Epithelial cell of esophagus (primary cell): ENCODE measurements around the gene NPTXR.
A peak's percentile ranks its signal among the peaks of the same experiment; 100 is the strongest.
"Not testable (repeated sequence)": the region's sequence is repeated elsewhere in the genome, so short reads cannot be mapped to it uniquely, and the experiment has no call there.

ENCODE experiments used
- DNase-seq: peaks from one replicate; pipeline ENCODE4 v3.0.0; 2010; ENCODE audit warnings: low read depth
- H3K4me3 ChIP-seq: 2 replicates; pipeline ENCODE4 v1.5.1; 2011; ENCODE audit warnings: mild to moderate bottlenecking, low read length, control low read depth
- CTCF ChIP-seq: IDR thresholded peaks from 2 replicates; pipeline ENCODE4 v1.5.1; 2011; ENCODE audit warnings: low read depth, mild to moderate bottlenecking, low read length, control low read depth, inconsistent platforms; ENCODE audit not compliant: insufficient read depth; ENCODE audit errors: missing control alignments

The NPTXR gene

GRCh38 chr22:38819387-38819940 is 24.4 kb downstream of the NPTXR start:
- no peak overlapping the region for H3K4me3 ChIP-seq
- DNase-seq: no peak
- no peak for TF ChIP-seq CTCF

DNA sequence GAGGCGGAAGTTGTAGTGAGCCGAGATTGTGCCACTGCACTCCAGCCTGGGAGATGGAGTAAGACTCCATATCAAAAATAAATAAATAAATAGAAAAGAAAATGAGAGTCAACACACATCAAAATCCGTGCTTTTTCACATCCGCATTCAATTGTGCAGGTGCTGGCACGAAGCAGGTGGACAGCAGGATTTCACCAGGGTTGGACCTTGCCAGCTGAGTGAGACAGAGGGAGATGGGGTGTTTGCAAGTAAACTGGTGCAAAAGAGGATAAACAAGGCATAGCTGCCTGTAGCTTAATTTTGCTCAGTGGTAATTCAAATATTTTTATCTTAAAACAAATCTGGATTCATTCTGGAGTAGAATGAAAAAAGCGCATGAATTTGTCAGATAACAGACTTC is 26.6 kb downstream of the NPTXR start:
- DNase-seq: no peak
- TF ChIP-seq CTCF: no peak
- H3K4me3 ChIP-seq: no peak overlapping the region

DNA sequence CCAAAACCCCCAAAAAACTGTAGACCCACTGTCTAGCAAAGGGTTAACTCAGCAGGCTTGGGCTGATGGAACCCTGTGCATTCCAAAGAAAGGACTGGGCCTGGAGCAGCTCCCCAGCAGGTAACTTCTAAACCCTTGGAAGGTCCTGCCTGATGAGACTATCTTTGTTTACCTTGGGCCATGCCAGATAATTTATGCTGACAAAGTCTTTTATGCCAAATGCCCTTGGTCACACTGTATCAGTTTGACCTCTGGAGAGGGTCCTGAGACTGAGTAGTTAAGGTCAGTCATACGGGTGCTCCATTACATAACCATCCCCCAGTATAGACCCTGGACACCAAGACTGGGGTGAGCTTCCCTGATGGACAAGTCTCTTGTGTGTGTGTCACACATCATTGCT is 28.0 kb downstream of the NPTXR start:
- DNase-seq: no peak
- H3K4me3 ChIP-seq: no peak overlapping the region
- no peak for TF ChIP-seq CTCF

GRCh38 chr22:38811241-38811640 is 32.6 kb downstream of the NPTXR start:
- DNase-seq: no peak
- no peak overlapping the region for H3K4me3 ChIP-seq
- no peak for TF ChIP-seq CTCF

DNA sequence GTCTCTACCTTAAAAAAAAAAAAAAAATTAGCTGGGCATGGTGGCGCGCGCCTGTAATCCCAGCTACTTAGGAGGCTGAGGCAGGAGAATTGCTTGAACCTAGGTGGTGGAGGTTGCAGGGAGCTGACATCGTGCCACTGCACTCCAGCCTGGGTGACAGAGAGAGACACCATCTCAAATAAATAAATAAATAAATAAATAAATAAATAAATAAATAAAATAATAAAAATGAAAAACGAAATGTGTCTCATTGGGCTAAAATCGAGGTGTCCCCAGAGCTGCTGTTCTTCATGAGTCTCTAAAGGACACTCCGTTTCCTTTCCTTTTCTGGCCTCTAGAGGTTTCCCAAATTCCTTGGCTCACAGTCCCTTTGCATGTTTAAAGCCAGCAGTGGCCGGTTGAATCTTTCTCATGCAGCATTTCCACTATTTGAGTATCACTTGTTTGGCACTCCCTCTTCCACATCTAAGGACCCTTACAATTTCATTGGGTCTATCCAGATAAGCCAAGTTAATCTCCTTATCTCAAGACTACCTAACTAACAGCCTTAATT is 38.7 kb downstream of the NPTXR start:
- DNase-seq, H3K4me3 ChIP-seq: not testable (repeated sequence)

GRCh38 chr22:38802671-38803121 is 41.1 kb downstream of the NPTXR start:
- peak; percentile 99 for DNase-seq
- no peak overlapping the region for H3K4me3 ChIP-seq
- TF ChIP-seq CTCF: no peak

DNA sequence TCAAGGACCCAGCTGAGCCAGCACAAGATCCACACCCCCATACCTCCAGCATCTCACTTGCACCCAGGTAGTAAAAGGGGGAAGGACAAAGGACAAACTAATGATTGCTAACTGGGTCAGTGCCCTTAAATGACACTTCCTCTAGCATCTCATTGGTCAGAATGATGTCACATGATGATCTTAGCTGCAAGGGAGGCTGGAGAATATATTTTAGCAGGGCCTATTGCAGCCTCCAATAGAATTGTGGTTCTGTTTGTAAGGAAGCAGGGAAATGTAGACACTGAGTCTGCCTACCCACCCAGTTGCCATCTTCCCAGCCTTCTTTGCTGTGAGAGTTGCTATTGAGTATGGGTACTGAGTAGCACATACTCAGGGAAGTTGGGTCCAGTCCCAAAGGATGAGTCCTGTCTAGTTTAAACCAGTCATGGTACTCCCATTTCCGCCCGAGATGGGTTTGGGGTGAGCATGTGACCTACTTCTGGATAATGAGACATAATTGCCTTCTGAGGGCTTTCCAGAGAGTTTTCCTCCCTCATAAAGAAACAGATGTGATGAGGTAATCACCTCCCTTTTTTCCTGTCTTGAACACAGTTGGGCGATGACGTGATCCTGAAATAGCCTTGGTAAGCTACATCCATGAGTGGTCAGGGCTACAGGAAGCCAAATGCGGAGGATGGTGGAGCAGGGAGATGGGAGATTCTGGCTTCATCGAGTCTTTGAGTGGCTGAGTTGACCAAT is 44.4 kb downstream of the NPTXR start:
- H3K4me3 ChIP-seq: no peak overlapping the region
- peak; percentile 18 for DNase-seq
- TF ChIP-seq CTCF: no peak
